ENCODE data around the gene RPN1. TPM values are rescaled to one million over a fixed set of nuclear protein-coding genes. Genes with fewer than 3 reads are reported as not detected.

The RPN1 gene
- 100 to 1,000 TPM; 118 to 133 TPM for total RNA-seq
- 10 to 100 TPM; 64.5 to 90.7 TPM for polyA plus RNA-seq
- long read RNA-seq, donor 1, transcript RPN1-201 (10 exons, 2,314 nt): major isoform, 986 of 1,070 reads
- long read RNA-seq, donor 1, partial matches to known transcripts: 50 of 1,070 reads
- long read RNA-seq, donor 1, other reads (novel, unspliced or antisense): 34 of 1,070 reads
- long read RNA-seq, donor 2, transcript RPN1-201 (10 exons, 2,314 nt): major isoform, 138 of 152 reads
- long read RNA-seq, donor 2, partial matches to known transcripts: 6 of 152 reads
- long read RNA-seq, donor 2, other reads (novel, unspliced or antisense): 8 of 152 reads

- intact Hi-C loops (cut with DNase I): loop anchor here (2.0 to 5.0 kb wide), 2 partner anchors 33 to 76 kb away; partner anchors contain the start of gene RAB7A (in 1 of the 2)
- peaks cover 0 to 2% of the 10 kb centered on the region in 2 donors for H3K4me1 ChIP-seq (ENCODE audit: control insufficient read depth in 1 of 2, insufficient read depth in 2 of 2, low read length in 2 of 2)
- no peaks in the 10 kb centered on the region for H3K27me3 ChIP-seq (ENCODE audit: control insufficient read depth in 1 of 2, insufficient read depth in 2 of 2, low read length in 1 of 2)
- 0 to 1% methylated on average over 90 to 96 of the region's 96 CpGs for WGBS, 2 donors
- no peaks in the 10 kb centered on the region for H3K36me3 ChIP-seq (ENCODE audit: control insufficient read depth in 1 of 2, insufficient read depth in 2 of 2, low read length in 1 of 2)
- peak; percentile 98 to 99 for DNase-seq
- peak within 1 kb of the TSS; percentile 30 to 68 for H3K27ac ChIP-seq (ENCODE audit: low read depth in 1 of 2, low read length in 2 of 2)
- H3K4me3 ChIP-seq (ENCODE audit: low read length in 2 of 2): peak within 1 kb of the TSS; percentile 68 to 93
- no peaks in the 10 kb centered on the region for H3K9me3 ChIP-seq (ENCODE audit: control insufficient read depth, low read length)
- ATAC-seq (ENCODE audit: low FRiP score): peak; percentile 100
These were observed at the start of gene RPN1 for GRCh38 chr3:128650096-128651050. Gene RPN1 (minus strand): TSS chr3:128650818. CDS start chr3:128650800, 18 bp downstream.

GRCh38 chr3:128698211-128699047 is 47.8 kb upstream of the RPN1 start:
- H3K4me1 ChIP-seq (ENCODE audit: control insufficient read depth in 1 of 2, insufficient read depth in 2 of 2, low read length in 2 of 2): no peaks in the 10 kb centered on the region
- 1% methylated on average over 46 to 53 of the region's 53 CpGs for WGBS, 2 donors
- H3K27me3 ChIP-seq (ENCODE audit: control insufficient read depth in 1 of 2, insufficient read depth in 2 of 2, low read length in 1 of 2): no peaks in the 10 kb centered on the region
- DNase-seq (peak; percentile 66 to 87), ATAC-seq (ENCODE audit: low FRiP score) (peak; percentile 79)
- peak overlapping the region; percentile 37 to 77 for H3K4me3 ChIP-seq (ENCODE audit: low read length in 2 of 2)
- H3K9me3 ChIP-seq (ENCODE audit: control insufficient read depth, low read length): no peaks in the 10 kb centered on the region
- no peaks in the 10 kb centered on the region for H3K36me3 ChIP-seq (ENCODE audit: control insufficient read depth in 1 of 2, insufficient read depth in 2 of 2, low read length in 1 of 2)
- intact Hi-C loops (cut with DNase I): no loop called here
- peak overlapping the region; percentile 71 for H3K27ac ChIP-seq (ENCODE audit: low read depth in 1 of 2, low read length in 2 of 2)

GRCh38 chr3:128697341-128697740 is 46.7 kb upstream of the RPN1 start:
- H3K4me1 ChIP-seq (ENCODE audit: control insufficient read depth in 1 of 2, insufficient read depth in 2 of 2, low read length in 2 of 2): no peaks in the 10 kb centered on the region
- no peaks in the 10 kb centered on the region for H3K36me3 ChIP-seq (ENCODE audit: control insufficient read depth in 1 of 2, insufficient read depth in 2 of 2, low read length in 1 of 2)
- ATAC-seq (ENCODE audit: low FRiP score): no peak

GRCh38 chr3:128693696-128694095 is 43.1 kb upstream of the RPN1 start:
- Histone ChIP-seq H3K4me3 (ENCODE audit: low read length in 2 of 2) (no peak overlapping the region), H3K9me3 (ENCODE audit: control insufficient read depth, low read length) (no peaks in the 10 kb centered on the region), H3K36me3 (ENCODE audit: control insufficient read depth in 1 of 2, insufficient read depth in 2 of 2, low read length in 1 of 2) (no peaks in the 10 kb centered on the region), H3K4me1 (ENCODE audit: control insufficient read depth in 1 of 2, insufficient read depth in 2 of 2, low read length in 2 of 2) (no peaks in the 10 kb centered on the region), H3K27ac (ENCODE audit: low read depth in 1 of 2, low read length in 2 of 2) (no peak overlapping the region), H3K27me3 (ENCODE audit: control insufficient read depth in 1 of 2, insufficient read depth in 2 of 2, low read length in 1 of 2) (no peaks in the 10 kb centered on the region)
- ATAC-seq (ENCODE audit: low FRiP score) (no peak), DNase-seq (no peak)
- intact Hi-C loops (cut with DNase I): no loop called here
- whole genome bisulfite sequencing, 2 donors: 0 to 36% methylated on average over 2 of the region's 2 CpGs

More at GRCh38 chr3:128697341-128697740, 46.7 kb upstream of the RPN1 start:
- H3K4me3 ChIP-seq (ENCODE audit: low read length in 2 of 2): no peak overlapping the region
- H3K27ac ChIP-seq (ENCODE audit: low read depth in 1 of 2, low read length in 2 of 2): no peak overlapping the region
- whole genome bisulfite sequencing, 2 donors: 94% methylated on average over 8 of the region's 8 CpGs
- no peaks in the 10 kb centered on the region for H3K9me3 ChIP-seq (ENCODE audit: control insufficient read depth, low read length)
- intact Hi-C loops (cut with DNase I): no loop called here
- no peaks in the 10 kb centered on the region for H3K27me3 ChIP-seq (ENCODE audit: control insufficient read depth in 1 of 2, insufficient read depth in 2 of 2, low read length in 1 of 2)
- no peak for DNase-seq

- DNase-seq: no peak
- 91 to 93% methylated on average over 5 of the region's 5 CpGs for WGBS, 2 donors
- Histone ChIP-seq H3K27me3 (ENCODE audit: control insufficient read depth in 1 of 2, insufficient read depth in 2 of 2, low read length in 1 of 2) (no peaks in the 10 kb centered on the region), H3K9me3 (ENCODE audit: control insufficient read depth, low read length) (no peaks in the 10 kb centered on the region), H3K27ac (ENCODE audit: low read depth in 1 of 2, low read length in 2 of 2) (no peak overlapping the region), H3K36me3 (ENCODE audit: control insufficient read depth in 1 of 2, insufficient read depth in 2 of 2, low read length in 1 of 2) (no peaks in the 10 kb centered on the region), H3K4me3 (ENCODE audit: low read length in 2 of 2) (no peak overlapping the region), H3K4me1 (ENCODE audit: control insufficient read depth in 1 of 2, insufficient read depth in 2 of 2, low read length in 2 of 2) (no peaks in the 10 kb centered on the region)
- intact Hi-C loops (cut with DNase I): no loop called here
- ATAC-seq (ENCODE audit: low FRiP score): no peak
These were observed 38.4 kb upstream of the RPN1 start for GRCh38 chr3:128689060-128689459.

- no peaks in the 10 kb centered on the region for H3K27me3 ChIP-seq (ENCODE audit: control insufficient read depth in 1 of 2, insufficient read depth in 2 of 2, low read length in 1 of 2)
- H3K4me3 ChIP-seq (ENCODE audit: low read length in 2 of 2): no peak overlapping the region
- 93 to 95% methylated on average over 8 of the region's 8 CpGs for WGBS, 2 donors
- intact Hi-C loops (cut with DNase I): no loop called here
- H3K36me3 ChIP-seq (ENCODE audit: control insufficient read depth in 1 of 2, insufficient read depth in 2 of 2, low read length in 1 of 2): no peaks in the 10 kb centered on the region
- H3K9me3 ChIP-seq (ENCODE audit: control insufficient read depth, low read length): no peaks in the 10 kb centered on the region
- DNase-seq (no peak), ATAC-seq (ENCODE audit: low FRiP score) (no peak)
- no peak overlapping the region for H3K27ac ChIP-seq (ENCODE audit: low read depth in 1 of 2, low read length in 2 of 2)
- H3K4me1 ChIP-seq (ENCODE audit: control insufficient read depth in 1 of 2, insufficient read depth in 2 of 2, low read length in 2 of 2): no peaks in the 10 kb centered on the region
These were observed 35.8 kb upstream of the RPN1 start for GRCh38 chr3:128686465-128686864.

GRCh38 chr3:128684986-128685726 is 34.5 kb upstream of the RPN1 start:
- intact Hi-C loops (cut with DNase I): loop anchor here in 1 of 2 donors (5.0 kb wide), 1 partner anchor 162 kb away; no protein-coding TSS in a partner anchor
- 90 to 91% methylated on average over 11 of the region's 11 CpGs for WGBS, 2 donors

More at GRCh38 chr3:128684986-128685726, 34.5 kb upstream of the RPN1 start:
- no peaks in the 10 kb centered on the region for H3K4me1 ChIP-seq (ENCODE audit: control insufficient read depth in 1 of 2, insufficient read depth in 2 of 2, low read length in 2 of 2)
- no peak overlapping the region for H3K4me3 ChIP-seq (ENCODE audit: low read length in 2 of 2)
- H3K27ac ChIP-seq (ENCODE audit: low read depth in 1 of 2, low read length in 2 of 2): no peak overlapping the region
- no peaks in the 10 kb centered on the region for H3K36me3 ChIP-seq (ENCODE audit: control insufficient read depth in 1 of 2, insufficient read depth in 2 of 2, low read length in 1 of 2)
- DNase-seq (no peak), ATAC-seq (ENCODE audit: low FRiP score) (no peak)
- H3K27me3 ChIP-seq (ENCODE audit: control insufficient read depth in 1 of 2, insufficient read depth in 2 of 2, low read length in 1 of 2): no peaks in the 10 kb centered on the region
- no peaks in the 10 kb centered on the region for H3K9me3 ChIP-seq (ENCODE audit: control insufficient read depth, low read length)
